GM19463 (cell line): ENCODE measurements around the gene CD8B.

ENCODE experiments used
- ATAC-seq: cut with Tn5 transposase; IDR thresholded peaks from one replicate; pipeline ENCODE4 v1.9.1; 2021; ENCODE audit warnings: mild to moderate bottlenecking, moderate library complexity; ENCODE audit not compliant: unreplicated experiment

Gene CD8B

GRCh38 chr2:86775338-86775737 lies 86.3 kb downstream of the CD8B start:
- ATAC-seq: no peak

- ATAC-seq: no peak
Observed at GRCh38 chr2:86774862-86775261, 86.8 kb downstream of the CD8B start.

GRCh38 chr2:86772611-86773010 lies 89.1 kb downstream of the CD8B start:
- ATAC-seq: no peak

- no peak for ATAC-seq
Observed at GRCh38 chr2:86770816-86771301, 90.8 kb downstream of the CD8B start.

- no peak for ATAC-seq
Observed at GRCh38 chr2:86769838-86770237, 91.8 kb downstream of the CD8B start.

- ATAC-seq: no peak
Observed at GRCh38 chr2:86768189-86768949, 93.3 kb downstream of the CD8B start.
